NCI-H1417 (cell line): Measurements from ENCODE around the gene FADS2.

ENCODE experiments used
- DNase-seq, 3 experiments: peaks; one replicate each; lab custom pipeline; 2025; lab: John Stamatoyannopoulos, UW

Gene FADS2

GRCh38 chr11:61887839-61888494 is 59.9 kb downstream of the FADS2 start:
- DNase-seq = no peak

- no peak for DNase-seq
Observed at GRCh38 chr11:61888590-61888989, 60.5 kb downstream of the FADS2 start.

GRCh38 chr11:61889831-61890230 is 61.7 kb downstream of the FADS2 start:
- peak in 1 of 3 experiments; percentile 46 for DNase-seq

GRCh38 chr11:61890529-61891330 is 62.6 kb downstream of the FADS2 start:
- peak; percentile 28 to 89 (median 80) for DNase-seq

- DNase-seq = peak; percentile 83 to 96 (median 95)
Observed at GRCh38 chr11:61891331-61892084, 63.4 kb downstream of the FADS2 start, which contains the start of gene FADS3. Gene FADS3, minus strand, starts transcription at chr11:61891545. Its CDS starts 164 bp downstream, at chr11:61891381.

GRCh38 chr11:61892085-61892370 is 63.9 kb downstream of the FADS2 start:
- peak in 2 of 3 experiments; percentile 41 to 90 for DNase-seq

DNA sequence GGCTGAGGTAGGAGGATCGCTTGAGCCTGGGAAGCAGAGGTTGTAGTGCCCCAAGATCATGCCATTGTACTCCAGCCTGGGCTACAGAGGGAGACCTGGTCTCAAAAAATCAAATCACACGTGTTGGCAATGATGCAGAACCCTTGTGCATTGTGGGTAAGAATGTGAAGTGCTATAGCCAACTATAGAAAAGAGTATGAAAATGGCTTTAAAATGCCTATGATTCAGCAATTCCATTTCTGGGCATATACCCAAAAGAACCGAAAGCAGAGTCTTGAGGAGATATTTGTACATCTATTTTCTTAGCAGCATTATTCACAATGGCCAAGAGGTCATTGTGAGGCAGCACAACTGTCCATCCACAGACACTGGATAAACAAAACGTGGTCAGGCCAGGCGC is 65.9 kb downstream of the FADS2 start:
- DNase-seq = no peak

DNA sequence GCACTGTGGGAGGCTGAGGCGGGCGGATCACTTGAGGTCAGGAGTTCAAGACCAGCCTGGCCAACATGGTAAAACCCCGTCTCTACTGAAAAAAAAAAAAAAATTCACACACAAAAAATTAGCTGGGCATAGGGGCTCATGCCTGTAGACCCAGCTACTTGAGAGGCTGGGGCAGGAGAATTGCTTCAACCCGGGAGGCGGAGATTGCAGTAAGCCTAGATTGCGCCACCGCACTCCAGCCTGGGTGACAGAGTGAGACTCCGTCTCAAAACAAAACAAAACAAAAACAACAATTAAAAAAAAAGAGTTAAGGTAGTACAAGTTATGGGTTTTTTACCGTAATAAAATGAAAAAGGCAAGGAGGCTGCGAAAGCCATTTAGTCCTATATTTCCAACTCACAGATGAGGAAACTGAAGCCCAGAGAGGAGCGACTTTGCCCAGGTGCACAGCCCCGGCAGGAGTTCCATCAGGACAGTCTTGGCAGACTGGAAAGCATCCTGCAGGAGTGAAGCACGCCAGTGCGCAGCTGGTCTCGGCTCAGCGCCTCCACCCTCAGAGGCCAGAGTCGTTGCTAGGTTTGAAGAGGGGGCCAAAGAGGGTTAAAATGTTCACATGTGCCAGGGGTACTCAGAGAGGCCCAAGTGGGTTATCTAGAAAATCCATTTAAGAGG is 67.1 kb downstream of the FADS2 start:
- peak in 2 of 3 experiments; percentile 11 to 15 for DNase-seq

DNA sequence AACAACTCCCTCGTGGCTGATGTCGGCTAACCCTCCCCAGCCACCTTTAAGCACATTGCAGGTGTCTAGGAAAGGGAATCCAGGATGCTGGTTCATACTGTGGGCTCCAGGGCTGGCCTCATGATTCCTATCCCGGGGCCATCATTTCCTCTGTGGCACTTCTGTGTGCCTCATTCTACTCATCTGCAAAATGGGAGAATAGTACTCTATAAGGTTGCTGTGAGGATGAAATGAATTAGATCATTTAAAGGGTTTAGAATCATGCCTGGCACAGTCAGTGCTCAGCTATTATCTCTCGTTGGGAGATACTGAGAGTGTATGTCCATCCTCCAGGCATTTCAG is 67.6 kb downstream of the FADS2 start:
- no peak for DNase-seq

- no peak for DNase-seq
Observed at GRCh38 chr11:61896665-61897386, 68.7 kb downstream of the FADS2 start.

- peak; percentile 35 to 76 (median 53) for DNase-seq
Observed at GRCh38 chr11:61897387-61898246, 69.5 kb downstream of the FADS2 start.

- DNase-seq = no peak
Observed at GRCh38 chr11:61898247-61898582, 70.1 kb downstream of the FADS2 start.

DNA sequence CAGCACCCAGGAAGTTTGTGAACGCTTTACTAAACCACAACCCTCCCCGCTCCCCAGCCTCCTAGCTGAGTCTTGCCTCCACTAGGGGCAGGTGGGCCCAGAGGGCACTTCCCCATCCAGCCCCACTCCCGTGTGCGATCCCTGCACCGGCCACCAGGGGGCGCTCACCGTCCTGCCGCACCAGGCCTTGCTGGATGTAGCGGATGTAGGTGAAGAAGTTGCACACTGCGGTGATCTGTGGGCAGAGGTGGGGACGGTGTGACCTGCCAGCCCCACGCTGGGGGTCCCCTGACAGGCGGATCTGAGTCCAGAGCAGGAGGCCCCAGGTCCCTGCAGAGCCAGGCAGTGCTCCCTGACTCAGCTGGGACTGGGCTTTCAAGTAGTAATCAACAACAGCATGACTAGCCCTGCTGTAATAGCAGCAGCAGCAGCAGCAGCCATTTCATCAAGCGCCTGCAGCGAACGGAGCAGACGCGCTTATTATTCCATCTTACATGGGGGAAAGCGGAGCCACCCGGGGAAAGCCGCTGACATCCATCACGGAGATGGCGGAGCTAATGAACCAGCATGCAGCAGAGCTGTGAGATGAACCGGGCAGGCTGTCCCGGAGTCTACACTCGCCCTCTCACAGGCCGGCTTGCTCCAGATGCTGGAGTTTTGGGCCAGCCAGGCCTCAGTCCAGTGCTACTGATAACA is 71.2 kb downstream of the FADS2 start:
- DNase-seq = peak; percentile 70 to 83 (median 73)

DNA sequence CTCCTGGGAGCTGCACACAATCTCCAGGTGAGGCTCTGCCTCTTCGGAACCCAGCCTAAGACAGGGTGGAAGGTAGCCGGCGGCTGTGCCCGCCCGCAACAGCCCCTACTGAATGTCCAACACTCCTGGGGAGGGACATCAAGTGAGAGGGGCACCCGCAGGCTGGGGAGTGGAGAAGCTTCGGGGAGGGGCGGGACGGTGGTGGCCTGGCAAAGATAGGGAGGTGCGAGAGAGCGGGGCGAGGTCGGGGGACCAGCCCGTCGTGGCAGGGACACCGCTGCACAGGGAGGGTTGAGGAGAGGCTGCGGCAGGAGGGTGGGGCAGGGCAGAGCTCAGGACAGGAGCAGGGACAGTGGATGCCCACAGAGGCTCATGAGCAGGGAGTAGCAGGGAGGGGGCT is 72.2 kb downstream of the FADS2 start:
- no peak for DNase-seq

DNA sequence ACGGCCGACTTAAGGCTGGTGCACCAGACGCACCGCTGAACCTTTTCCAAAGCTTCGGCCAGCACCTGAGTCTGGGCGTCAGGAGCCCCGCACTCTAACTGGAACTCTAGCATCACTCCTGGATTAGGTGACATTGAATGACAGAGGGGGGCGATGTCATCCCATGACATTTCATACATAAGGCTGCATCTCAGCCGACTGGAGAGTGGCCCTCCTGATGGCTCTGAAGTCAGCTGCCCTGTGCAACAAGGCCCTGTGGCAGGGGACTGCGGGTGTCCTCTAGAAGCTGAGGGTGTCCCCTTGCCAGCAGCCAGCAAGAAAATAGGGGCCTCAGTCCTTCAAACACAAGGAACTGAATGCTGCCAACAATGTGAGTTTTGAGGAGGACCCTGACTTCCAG is 73.3 kb downstream of the FADS2 start:
- no peak for DNase-seq

- no peak for DNase-seq
Observed at GRCh38 chr11:61902313-61902712, 74.2 kb downstream of the FADS2 start.

DNA sequence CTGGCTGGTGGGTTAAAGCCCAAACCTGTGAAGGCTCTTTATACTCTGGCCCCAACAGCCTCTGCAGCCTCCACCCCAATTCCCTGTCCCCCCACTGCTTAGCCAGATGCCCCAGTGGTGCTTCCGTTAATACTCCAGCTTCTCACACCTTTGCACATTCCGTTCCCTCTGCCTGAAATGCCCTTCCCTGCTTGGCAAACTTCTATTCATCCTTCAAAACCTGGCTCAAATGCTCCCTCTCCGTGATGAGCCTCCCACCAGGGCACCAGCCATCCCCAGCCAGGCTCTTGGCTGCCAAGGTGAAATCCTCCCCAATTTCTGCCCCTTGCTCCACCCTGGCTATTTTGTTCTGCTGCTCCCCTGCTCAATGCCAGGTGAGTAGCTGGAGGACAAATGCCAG is 75.7 kb downstream of the FADS2 start:
- DNase-seq = no peak

- peak in 2 of 3 experiments; percentile 50 to 71 for DNase-seq
Observed at GRCh38 chr11:61904539-61905048, 76.5 kb downstream of the FADS2 start.

GRCh38 chr11:61905067-61905696 is 77.1 kb downstream of the FADS2 start:
- no peak for DNase-seq
